Lower lobe of right lung (tissue), 2 donors: ENCODE data around the gene GNG7. TPM values are rescaled to one million over a fixed set of nuclear protein-coding genes. Genes with fewer than 3 reads are reported as not detected.

ENCODE experiments used
- ATAC-seq, 2 donors: fragments of 200-7000 bp; cut with Tn5 transposase; one replicate each; pipeline ENCODE4 v1.9.1; 2020 to 2022; ENCODE audit warnings: mild to moderate bottlenecking in 2 of 2, moderate library complexity in 2 of 2
- DNase-seq: peaks from one replicate; pipeline ENCODE4 v3.0.0-alpha.2; 2020
- H3K27ac ChIP-seq: fragments of 200-600 bp; one replicate; pipeline ENCODE4 v1.8.0; 2022
- H3K27me3 ChIP-seq: fragments of 200-600 bp; one replicate; pipeline ENCODE4 v1.8.0; 2022; ENCODE audit warnings: low read depth
- H3K36me3 ChIP-seq: fragments of 200-600 bp; one replicate; pipeline ENCODE4 v1.8.0; 2022; ENCODE audit warnings: mild to moderate bottlenecking
- H3K4me1 ChIP-seq: fragments of 200-600 bp; one replicate; pipeline ENCODE4 v1.8.0; 2022
- H3K4me3 ChIP-seq: fragments of 200-600 bp; one replicate; pipeline ENCODE4 v1.8.0; 2022; ENCODE audit warnings: mild to moderate bottlenecking
- H3K9me3 ChIP-seq: fragments of 200-600 bp; one replicate; pipeline ENCODE4 v1.8.0; 2022
- intact Hi-C: fragments of 100-400 bp; cut with DNase I; formaldehyde crosslinking; loops from one replicate; pipeline ENCODE4 v1.11.0; 2022
- total RNA-seq: library from RNA; stranded (reverse); fragmentation: NEBNext Ultra II Directional; extraction: Animal tissue kit (Norgen Biotek cat#: 25700); gene quantifications from one replicate; pipeline ENCODE4 v1.2.1, GENCODE V29; 2021
- TF ChIP-seq, protein P1 (sequence below): fragments of 200-600 bp; IDR thresholded peaks from one replicate; pipeline ENCODE4 v1.8.0; 2022; ENCODE audit warnings: antibody characterized with exemption, mild to moderate bottlenecking
- donor health status: DM: no; HTN: yes; CAD: no; lungs with severe emphysema.

GNG7 gene
- total RNA-seq, 1 donor from 2014 or later, result 6.2 TPM

DNA sequence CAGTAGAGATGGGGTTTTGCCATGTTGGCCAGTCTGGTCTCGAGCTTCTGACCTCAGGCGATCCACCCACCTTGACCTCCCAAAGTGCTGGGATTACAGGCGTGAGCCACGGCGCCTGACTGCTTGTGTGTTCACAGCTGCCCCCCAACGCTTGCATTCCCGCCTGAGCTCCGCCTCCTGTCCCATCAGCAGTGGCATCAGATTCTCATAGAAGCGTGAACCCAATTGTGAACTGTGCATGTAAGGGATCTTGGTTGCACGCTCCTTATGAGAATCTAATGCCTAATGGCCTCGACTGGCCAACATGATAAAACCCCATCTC, 150.7 kb downstream of the GNG7 start:
- Histone ChIP-seq H3K27me3 (no peaks in the 10 kb centered on the region), H3K9me3 (no peaks in the 10 kb centered on the region), H3K27ac (no peak overlapping the region), H3K4me3 (no peak overlapping the region), H3K4me1 (peaks cover 50% of the 10 kb centered on the region), H3K36me3 (no peaks in the 10 kb centered on the region)
- intact Hi-C loops, result no loop called here
- DNase-seq (peak; percentile 38), ATAC-seq (no peak)
- TF ChIP-seq, protein P1, sequence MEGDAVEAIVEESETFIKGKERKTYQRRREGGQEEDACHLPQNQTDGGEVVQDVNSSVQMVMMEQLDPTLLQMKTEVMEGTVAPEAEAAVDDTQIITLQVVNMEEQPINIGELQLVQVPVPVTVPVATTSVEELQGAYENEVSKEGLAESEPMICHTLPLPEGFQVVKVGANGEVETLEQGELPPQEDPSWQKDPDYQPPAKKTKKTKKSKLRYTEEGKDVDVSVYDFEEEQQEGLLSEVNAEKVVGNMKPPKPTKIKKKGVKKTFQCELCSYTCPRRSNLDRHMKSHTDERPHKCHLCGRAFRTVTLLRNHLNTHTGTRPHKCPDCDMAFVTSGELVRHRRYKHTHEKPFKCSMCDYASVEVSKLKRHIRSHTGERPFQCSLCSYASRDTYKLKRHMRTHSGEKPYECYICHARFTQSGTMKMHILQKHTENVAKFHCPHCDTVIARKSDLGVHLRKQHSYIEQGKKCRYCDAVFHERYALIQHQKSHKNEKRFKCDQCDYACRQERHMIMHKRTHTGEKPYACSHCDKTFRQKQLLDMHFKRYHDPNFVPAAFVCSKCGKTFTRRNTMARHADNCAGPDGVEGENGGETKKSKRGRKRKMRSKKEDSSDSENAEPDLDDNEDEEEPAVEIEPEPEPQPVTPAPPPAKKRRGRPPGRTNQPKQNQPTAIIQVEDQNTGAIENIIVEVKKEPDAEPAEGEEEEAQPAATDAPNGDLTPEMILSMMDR, result no peak

DNA sequence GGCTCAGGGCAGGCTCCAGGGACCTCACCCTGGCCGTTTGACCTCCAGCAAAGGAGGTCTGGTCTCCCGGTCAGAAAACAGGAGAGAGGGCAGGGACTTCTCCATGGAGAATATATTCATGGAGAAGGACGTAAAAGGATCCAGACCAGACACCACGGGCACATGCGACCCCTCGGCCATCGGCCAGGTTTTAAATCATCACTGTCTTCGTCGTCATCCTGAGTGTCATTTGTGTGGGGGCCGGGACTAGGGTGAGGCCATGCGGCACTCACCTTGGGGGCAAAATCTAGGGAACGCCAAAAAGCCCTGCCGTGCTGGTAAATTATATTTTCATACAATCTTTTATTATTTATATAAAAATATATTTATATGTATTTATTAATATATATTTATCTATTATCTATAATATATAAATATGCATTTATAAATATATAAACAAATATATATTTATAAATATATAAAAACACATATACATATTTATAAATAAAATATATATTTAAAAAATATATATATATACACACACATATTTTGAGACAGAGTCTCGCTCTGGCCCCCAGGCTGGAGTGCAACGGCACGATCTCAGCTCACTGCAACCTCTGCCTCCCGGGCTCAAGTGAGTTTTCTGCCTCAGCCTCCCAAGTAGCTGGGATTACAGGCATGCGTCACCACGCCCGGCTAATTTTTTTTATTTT, 151.2 kb downstream of the GNG7 start:
- Histone ChIP-seq H3K27me3 (no peaks in the 10 kb centered on the region), H3K36me3 (no peaks in the 10 kb centered on the region), H3K9me3 (no peaks in the 10 kb centered on the region), H3K27ac (no peak overlapping the region), H3K4me3 (no peak overlapping the region), H3K4me1 (peaks cover 55% of the 10 kb centered on the region)
- intact Hi-C loops, result no loop called here
- DNase-seq (no peak), ATAC-seq (no peak)
- TF ChIP-seq, protein P1, result no peak

DNA sequence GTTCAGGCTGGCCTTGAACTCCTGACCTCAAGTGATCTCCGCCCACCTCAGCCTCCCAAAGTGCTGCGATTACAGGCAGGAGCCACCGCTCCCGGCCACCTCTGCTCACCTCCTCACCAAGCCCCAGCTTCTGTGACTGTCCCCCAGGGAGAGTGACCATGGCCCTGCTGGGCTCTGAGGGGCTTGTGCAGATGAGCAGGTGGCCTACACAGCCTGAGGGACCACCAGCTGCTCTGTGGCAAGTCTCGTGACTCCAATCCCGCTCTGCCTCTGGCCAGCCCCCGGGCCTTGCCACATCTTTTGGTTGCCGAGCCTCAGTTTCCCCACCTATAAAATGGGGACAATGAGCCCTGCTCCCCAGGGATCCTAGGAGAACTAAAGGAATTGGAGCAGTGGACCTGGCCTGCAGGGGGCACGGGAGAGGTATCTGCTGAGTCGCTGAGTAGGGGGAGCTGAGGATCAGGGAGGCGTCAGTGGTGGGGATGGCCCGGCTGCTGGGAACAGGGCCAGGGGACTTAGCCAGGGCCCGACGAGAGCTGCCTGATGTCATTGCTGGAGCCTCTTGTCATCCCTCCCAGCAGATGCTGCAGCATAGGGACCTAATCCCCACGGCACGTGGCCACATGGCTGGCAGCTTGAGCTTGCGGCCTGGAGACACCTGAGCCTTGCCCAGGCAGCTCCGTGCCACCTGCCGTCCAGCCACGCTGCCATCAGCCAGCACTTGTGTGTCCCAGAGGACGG, 151.9 kb downstream of the GNG7 start:
- no peaks in the 10 kb centered on the region for H3K27me3 ChIP-seq
- no peak for ATAC-seq
- no peak overlapping the region for H3K4me3 ChIP-seq
- H3K27ac ChIP-seq, result peak overlapping the region; percentile 74
- H3K36me3 ChIP-seq, result no peaks in the 10 kb centered on the region
- TF ChIP-seq, protein P1, result no peak
- intact Hi-C loops, result no loop called here
- H3K4me1 ChIP-seq, result peaks cover 62% of the 10 kb centered on the region
- no peaks in the 10 kb centered on the region for H3K9me3 ChIP-seq
- peak; percentile 39 for DNase-seq

DNA sequence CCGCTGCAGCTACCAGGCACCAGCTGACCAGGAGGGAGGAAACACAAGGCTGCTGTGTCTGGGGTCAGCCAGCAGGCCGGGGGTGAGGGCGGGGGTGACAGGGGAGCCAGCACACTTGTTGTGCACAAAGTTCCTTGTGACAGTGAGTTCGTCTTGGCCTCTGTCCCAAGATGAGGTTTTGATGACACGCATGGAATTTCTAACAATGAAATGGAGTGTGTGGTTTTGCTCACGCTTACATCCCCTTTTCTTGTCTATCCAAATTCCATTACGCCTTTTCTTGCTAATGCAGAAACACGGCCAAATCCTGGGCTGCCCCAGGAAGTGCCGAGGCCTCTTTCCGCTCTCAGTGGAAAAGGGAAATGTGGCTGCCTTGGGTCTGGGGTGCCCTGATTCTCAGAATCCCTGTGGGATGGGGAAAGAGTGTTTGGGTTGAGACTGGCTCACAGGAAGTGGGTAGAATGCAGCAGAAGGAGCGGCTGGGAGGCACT, 152.7 kb downstream of the GNG7 start:
- peaks cover 70% of the 10 kb centered on the region for H3K4me1 ChIP-seq
- H3K4me3 ChIP-seq, result no peak overlapping the region
- TF ChIP-seq, protein P1, result no peak
- intact Hi-C loops, result no loop called here
- no peaks in the 10 kb centered on the region for H3K36me3 ChIP-seq
- H3K27me3 ChIP-seq, result no peaks in the 10 kb centered on the region
- DNase-seq (peak; percentile 86), ATAC-seq (peak; percentile 51 to 84)
- H3K9me3 ChIP-seq, result no peaks in the 10 kb centered on the region
- H3K27ac ChIP-seq, result peak overlapping the region; percentile 74

DNA sequence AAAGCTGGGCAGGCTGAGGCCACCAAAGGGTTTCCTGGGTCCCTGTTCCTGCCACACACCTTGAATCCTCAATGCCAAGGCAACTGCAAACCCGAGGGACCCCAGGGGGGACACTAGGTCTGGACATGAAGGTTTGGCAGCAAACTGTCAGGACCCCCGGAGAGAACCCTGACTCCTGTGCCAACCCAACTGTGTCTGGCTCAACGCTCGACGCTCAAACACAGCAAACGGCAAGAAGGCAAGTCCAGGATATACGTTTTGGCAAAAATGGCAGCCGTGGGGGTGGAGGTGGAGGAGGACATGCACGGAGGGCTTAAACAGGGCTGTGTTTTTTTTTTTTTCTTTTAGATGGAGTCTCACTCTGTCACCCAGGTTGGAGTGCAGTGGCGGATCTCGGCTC, 153.5 kb downstream of the GNG7 start:
- Histone ChIP-seq H3K27me3 (no peaks in the 10 kb centered on the region), H3K4me1 (peaks cover 78% of the 10 kb centered on the region), H3K9me3 (no peaks in the 10 kb centered on the region), H3K27ac (no peak overlapping the region), H3K36me3 (no peaks in the 10 kb centered on the region), H3K4me3 (no peak overlapping the region)
- ATAC-seq (no peak), DNase-seq (peak; percentile 39)
- TF ChIP-seq, protein P1, result no peak
- intact Hi-C loops, result no loop called here
